Measurements from ENCODE around the gene COX7A2.

The COX7A2 gene

DNA sequence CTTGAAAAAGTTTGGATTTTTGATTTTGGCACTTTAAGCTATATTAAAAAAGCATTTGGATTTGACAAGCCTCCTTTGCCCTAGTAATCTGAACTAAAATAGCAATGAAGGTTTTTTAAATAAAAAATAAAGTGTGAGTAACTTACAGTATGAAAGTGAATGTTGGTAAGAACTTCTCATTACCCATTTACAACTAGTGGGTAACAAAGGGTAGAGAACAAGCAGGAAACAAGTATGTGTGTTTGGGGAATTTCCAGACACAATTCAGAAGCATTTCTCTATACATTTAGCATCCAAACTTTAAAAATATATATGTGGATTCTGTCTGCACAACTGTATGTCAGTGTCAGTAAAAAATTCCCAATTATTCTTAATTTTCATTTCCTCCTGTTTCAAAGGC is 38.1 kb upstream of the COX7A2 start:
- ChIA-PET CTCF (interaction anchor here (1.2 to 4.7 kb wide), 4 partner anchors 8 to 16 kb away, joined by 3 to 27 read pairs (median 8); no protein-coding TSS in a partner anchor), POLR2A (interaction anchor here (0.5 kb wide), 1 partner anchor 445 kb away, joined by 3 read pairs; no protein-coding TSS in a partner anchor)
- TF ChIP-seq, protein P1, sequence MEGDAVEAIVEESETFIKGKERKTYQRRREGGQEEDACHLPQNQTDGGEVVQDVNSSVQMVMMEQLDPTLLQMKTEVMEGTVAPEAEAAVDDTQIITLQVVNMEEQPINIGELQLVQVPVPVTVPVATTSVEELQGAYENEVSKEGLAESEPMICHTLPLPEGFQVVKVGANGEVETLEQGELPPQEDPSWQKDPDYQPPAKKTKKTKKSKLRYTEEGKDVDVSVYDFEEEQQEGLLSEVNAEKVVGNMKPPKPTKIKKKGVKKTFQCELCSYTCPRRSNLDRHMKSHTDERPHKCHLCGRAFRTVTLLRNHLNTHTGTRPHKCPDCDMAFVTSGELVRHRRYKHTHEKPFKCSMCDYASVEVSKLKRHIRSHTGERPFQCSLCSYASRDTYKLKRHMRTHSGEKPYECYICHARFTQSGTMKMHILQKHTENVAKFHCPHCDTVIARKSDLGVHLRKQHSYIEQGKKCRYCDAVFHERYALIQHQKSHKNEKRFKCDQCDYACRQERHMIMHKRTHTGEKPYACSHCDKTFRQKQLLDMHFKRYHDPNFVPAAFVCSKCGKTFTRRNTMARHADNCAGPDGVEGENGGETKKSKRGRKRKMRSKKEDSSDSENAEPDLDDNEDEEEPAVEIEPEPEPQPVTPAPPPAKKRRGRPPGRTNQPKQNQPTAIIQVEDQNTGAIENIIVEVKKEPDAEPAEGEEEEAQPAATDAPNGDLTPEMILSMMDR (IDR thresholded peaks at IDR 0.05; ENCODE audit: control extremely low read depth, extremely low read depth, low read depth, missing control alignments), result no peak
- no peak for DNase-seq (ENCODE audit: extremely low spot score)

DNA sequence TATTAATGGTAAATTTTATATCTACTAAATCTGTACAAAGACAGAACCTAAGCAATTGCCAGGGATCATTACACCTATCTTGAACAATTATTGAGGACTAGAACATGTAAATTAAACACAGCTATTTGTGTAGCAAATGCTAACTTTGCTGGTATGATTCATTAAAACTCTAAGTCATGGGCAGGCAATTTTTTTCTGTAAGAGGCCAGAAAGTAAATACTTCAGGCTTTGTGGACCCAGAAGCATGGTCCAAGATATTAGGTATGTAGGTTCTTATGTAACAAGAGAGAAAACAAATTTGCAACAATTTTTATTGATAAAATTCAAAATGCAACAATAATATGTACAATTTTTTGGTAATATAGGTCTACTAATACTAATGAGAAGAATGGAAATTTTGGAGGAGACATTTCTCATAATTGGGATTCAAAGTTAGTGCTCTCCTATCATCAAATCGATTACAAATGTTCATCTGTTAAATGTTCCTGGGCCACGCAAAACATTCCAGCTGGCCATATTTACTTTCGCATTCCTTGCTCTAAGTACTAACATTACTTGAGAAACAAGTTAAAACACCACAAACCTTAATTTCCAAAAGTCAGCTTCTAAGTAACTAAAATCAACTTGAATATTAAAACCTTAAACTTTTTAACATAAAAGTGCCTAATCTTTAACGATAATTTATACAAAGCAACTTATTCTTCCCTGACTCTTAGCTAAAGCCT is 36.7 kb upstream of the COX7A2 start:
- POLR2A ChIA-PET, result no interaction called here
- no peak for DNase-seq (ENCODE audit: extremely low spot score)
- TF ChIP-seq, protein P1 (IDR thresholded peaks at IDR 0.05; ENCODE audit: control extremely low read depth, extremely low read depth, low read depth, missing control alignments), result no peak
- CTCF ChIA-PET, result interaction anchor here (1.3 to 5.7 kb wide), 2 partner anchors 10 to 13 kb away, joined by 6 to 41 read pairs; no protein-coding TSS in a partner anchor

DNA sequence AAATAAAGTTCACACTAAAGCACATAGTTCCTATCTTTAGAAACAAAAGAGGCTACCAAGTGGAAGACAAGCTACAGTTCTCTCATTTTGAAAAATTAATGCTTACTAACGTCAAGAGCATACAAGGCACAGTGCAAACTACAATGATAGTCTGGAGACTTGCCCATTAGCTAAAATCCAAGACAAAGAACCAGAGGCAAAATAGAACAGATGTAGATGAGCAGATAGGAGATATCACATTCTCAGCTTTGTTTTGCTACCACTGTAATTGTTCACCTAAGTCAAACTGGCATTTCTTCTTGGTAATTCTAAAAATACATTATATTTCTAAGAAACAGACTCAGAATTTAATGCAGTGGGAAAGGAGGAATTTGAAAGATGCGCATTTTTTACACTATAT is 35.8 kb upstream of the COX7A2 start:
- POLR2A ChIA-PET, result no interaction called here
- CTCF ChIA-PET, result interaction anchor here (1.1 to 5.7 kb wide), 4 partner anchors 9 to 247 kb away, joined by 3 to 41 read pairs (median 6); no protein-coding TSS in a partner anchor
- TF ChIP-seq, protein P1 (IDR thresholded peaks at IDR 0.05; ENCODE audit: control extremely low read depth, extremely low read depth, low read depth, missing control alignments), result no peak
- DNase-seq (ENCODE audit: extremely low spot score), result no peak

DNA sequence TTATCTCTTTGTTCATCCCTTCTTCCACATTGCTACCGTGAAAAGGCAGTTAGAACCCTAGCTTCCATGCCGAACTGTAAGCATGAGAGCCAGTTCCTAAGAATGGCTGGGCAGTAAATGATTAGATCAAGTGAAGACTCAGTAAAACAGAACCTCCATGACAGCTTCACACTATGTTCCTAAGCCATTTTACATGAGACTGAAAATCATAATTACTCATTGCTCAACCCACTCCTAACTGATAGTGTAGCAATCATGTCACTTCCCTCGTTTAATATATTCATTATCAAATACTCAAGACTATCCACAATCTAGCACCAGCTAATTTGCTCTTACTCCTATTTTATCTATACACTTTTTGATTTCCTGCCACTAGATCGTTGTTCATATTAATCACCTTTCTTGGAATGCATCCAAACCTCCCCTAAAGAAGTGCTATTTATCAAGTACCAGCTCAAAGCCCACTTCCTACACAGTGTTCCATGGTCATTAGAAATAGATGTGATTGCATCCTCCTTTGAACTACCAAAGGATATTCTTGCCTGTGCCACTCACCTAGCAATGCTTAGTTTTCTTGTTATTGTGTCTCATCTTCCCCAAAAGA is 35.0 kb upstream of the COX7A2 start:
- ChIA-PET POLR2A (no interaction called here), CTCF (interaction anchor here (1.1 to 5.7 kb wide), 6 partner anchors 8 to 261 kb away, joined by 3 to 41 read pairs (median 4); no protein-coding TSS in a partner anchor)
- DNase-seq (ENCODE audit: extremely low spot score), result no peak
- TF ChIP-seq, protein P1 (IDR thresholded peaks at IDR 0.05; ENCODE audit: control extremely low read depth, extremely low read depth, low read depth, missing control alignments), result no peak

DNA sequence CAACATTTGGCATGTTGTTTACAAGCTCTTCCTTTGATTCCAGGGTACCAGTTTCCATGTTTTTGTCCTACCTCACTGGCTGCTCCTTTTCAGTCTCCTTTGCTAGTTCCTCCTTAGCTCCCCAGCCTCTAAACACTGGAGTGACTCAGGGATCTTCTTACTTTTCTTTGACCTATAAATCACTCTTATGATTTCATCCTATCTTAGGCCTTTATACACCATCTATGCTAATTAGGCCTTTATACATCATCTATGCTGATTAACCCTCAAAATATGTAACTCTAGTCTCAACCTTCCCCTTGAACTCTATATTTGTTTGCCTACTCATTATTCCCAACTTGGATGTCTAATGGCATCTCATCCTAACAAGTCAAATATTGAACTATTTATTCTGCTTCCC is 31.5 kb upstream of the COX7A2 start:
- ChIA-PET POLR2A (interaction anchor here (0.8 kb wide), 1 partner anchor 10 kb away, joined by 3 read pairs; the partner anchor contains the start of gene TMEM30A), CTCF (interaction anchor here (1.3 to 5.7 kb wide), 3 partner anchors 8 to 252 kb away, joined by 3 to 41 read pairs (median 6); no protein-coding TSS in a partner anchor)
- TF ChIP-seq, protein P1 (IDR thresholded peaks at IDR 0.05; ENCODE audit: control extremely low read depth, extremely low read depth, low read depth, missing control alignments), result no peak
- DNase-seq (ENCODE audit: extremely low spot score), result no peak

DNA sequence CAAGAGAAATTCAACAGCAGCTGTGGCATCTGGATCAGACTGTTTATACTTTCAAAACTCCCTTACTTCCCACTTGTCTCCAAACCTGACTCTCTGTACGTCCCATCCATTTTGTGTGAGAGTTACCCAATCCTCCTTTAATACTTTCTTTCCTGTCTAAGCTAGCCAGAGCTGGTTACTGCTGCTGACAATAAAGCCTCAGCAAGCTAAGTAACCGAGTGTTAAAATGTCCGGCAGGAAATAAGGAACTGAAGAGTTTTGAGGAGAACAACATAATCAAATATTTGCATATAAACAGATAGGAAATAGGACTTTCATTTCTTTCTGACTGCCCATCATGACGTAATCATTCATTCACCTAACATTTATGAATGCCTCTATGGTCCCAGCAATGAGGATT is 29.4 kb upstream of the COX7A2 start:
- ChIA-PET CTCF (interaction anchor here (0.7 to 2.9 kb wide), 4 partner anchors 9 to 719 kb away, joined by 3 to 9 read pairs (median 4); no protein-coding TSS in a partner anchor), POLR2A (no interaction called here)

More for the DNA sequence above, 29.4 kb upstream of the COX7A2 start:
- no peak for DNase-seq (ENCODE audit: extremely low spot score)
- TF ChIP-seq, protein P1 (IDR thresholded peaks at IDR 0.05; ENCODE audit: control extremely low read depth, extremely low read depth, low read depth, missing control alignments), result no peak

All from GM10248 (cell line).